GM19468 (cell line): ENCODE measurements around the gene MEGF6.
"Not testable (repeated sequence)": the region's sequence is repeated elsewhere in the genome, so short reads cannot be mapped to it uniquely, and the experiment has no call there.

Experiments
- ATAC-seq: cut with Tn5 transposase; IDR thresholded peaks from one replicate; pipeline ENCODE4 v1.9.1; 2021; ENCODE audit warnings: mild to moderate bottlenecking, moderate library complexity, moderate number of reproducible peaks; ENCODE audit not compliant: unreplicated experiment; ENCODE audit errors: extremely low read depth

MEGF6 gene

DNA sequence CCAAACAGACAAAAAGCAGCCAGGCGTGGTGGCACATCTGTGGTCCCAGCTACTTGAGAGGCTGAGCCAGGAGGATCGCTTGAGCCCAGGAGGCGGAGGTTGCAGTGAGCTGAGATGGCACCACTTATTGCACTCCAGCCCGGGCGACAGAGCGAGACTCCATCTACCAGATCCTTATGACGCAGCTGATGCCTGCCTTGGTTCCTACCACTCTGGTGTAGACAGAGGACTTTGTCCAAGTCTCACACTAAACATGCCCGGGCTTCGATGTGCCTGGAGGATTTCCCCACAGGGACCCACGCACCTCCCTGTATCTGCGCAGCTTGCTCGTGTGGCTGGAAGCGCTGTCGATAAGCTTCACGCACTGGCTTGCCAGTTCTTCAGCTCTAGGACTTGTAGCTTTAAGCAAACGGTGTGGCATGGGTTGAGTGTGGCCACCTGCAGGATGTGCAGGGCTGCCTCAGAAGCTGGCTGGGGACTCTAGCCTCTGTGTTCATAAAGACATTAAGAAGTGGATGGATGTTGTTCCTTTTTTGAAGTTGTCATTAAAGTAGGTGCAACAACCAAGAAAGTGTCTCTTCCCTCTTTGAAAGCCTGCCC, 18.4 kb upstream of the MEGF6 start:
- ATAC-seq = no peak

DNA sequence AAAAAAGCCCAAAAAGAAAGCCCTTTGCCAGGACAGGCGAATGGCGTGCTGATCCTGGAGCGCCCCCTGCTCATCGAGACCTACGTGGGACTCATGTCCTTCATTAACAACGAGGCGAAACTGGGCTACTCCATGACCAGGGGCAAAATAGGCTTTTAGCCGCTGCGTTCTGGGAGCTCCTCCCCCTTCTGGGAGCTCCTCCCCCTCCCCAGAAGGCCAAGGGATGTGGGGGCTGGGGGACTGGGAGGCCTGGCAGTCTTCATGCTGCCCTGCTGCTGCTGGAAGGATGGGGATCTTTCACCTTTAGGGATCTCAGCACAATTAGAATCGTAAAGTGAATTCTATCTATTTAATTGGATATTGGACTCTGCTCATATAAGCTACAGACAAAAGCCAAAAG, 17.1 kb upstream of the MEGF6 start:
- ATAC-seq = no peak

DNA sequence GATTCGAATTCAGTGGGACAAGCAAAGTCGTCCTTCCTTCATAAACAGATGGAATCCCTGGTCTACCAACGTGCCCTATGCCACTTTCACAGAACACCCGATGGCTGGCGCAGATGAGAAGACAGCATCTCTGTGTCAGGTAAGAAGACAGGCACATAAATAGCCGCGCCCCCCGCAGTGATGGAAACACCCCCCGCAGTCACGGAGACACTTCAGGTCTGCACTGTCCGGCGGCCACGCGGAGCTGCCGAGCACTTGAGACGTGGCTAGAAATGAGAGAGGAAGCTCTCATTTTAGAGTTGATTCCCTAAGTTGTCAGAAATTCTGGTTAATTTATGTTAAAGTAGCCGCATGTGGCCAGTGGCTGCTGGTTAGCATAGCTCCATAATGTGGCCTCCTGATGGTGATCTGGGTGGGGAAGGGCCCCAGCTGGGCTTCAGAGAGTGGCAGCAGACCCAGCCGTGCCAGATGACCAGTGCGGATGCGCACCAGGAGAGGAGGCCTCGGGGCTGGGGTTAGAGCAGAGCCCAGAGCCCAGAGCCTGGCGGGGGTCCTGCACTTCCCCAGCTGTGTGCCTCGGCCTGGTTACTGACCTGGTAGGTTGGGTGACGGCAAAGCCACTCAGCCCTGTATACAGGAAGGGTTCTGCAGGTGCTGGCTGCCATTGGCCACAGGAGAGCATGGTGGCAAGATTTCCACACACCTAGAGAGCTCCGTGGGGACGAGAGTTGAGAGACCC, 16.4 kb upstream of the MEGF6 start:
- no peak for ATAC-seq

DNA sequence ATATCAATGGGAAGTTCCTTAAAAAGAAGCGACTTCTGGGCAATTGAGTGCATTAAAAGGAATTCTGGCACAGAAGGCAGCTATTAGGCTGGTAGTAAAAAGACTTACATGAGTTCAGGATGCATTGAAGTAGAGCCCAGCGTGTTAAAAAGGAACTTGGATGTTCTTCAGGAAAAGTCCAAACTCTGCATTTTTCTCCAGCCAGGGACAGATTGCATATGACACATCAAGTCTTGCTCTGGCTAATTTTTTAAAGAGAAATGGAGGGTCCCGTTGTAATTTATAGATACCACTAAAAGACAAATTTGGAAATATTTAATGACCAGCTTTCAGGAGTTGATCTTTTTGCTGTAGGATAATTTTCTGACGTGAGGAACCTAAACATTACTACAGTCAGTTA, 14.7 kb upstream of the MEGF6 start:
- no peak for ATAC-seq

DNA sequence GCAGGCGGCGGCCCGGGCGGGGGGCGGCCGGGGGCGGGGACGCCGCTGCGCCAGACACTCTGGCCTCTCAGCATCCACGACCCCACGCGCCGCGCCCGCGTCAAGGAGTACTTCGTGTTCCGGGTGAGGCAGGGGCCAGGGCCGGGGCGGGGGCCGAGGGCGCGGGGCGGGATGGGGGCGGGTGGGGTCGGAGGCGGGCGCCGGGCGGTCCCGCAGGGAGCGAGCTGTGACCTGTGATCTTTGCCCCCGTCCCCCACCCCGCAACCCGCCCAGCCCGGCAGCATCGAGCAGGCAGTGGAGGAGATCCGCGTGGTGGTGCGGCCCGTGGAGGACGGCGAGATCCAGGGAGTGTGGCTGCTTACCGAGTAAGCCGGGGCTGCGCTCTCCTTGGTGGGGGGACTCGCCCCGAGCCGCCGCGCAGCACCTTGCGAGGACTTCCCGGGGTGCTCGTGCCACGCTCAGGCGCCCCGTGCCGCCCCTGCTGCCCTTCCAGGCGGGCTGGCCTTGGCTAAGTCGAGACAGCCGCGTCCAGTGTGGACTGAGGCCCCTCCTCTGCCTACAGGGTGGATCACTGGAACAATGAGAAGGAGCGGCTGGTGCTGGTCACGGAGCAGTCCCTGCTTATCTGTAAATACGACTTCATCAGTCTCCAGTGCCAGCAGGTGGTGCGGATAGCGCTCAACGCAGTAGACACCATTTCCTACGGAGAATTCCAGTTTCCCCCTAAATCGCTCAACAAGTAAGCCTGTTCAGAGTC, 14.0 kb upstream of the MEGF6 start:
- ATAC-seq = no peak

DNA sequence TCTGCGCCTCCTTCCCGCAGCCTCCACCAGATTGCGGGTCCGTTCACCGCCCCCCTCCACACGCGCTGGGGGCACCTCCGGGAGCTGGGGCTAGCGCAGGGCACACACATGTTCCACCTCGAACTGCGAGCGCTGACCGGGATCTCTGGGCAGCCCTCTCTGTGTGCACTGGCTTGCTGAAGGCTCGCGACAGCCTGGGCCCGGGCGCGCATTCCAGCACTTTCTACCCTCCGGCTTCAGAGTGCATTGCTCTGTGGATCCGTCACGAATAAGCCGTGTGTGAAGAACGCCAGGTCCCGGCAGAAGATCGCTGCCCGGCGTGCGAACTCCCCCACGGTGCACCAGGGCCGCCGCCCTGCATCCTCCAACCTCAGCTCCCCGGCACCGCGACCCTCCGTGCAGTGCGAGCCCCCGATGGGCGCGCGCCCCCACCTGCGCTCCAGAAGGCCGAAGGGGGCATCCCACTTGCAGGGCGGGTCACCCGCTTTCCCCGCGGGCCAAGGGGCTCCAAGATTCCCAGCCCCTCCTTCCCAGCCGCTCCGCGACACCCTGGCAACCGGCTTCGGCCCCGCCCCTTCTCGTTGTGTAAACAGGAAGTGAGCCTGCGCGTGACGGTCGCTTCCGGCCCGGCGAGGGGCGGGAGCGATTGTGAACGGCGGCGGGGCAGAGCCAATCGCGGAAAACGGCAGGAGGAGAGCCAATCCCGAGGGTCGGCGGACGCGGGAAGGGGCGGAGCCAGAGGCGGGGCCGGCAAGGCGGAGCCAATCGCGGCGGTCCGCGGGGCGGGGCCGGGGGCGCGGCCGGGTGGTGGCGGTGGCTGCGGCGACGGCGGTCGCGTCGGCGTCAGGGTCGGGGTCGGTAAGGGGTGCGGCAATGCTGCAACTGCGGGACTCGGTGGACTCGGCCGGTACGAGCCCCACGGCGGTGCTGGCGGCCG, 13.2 kb upstream of the MEGF6 start, which contains the start of gene TPRG1L:
TPRG1L (plus strand) TSS at position 816 of the 937 bp plus-strand sequence; CDS start at position 874, 58 bp downstream.
- ATAC-seq = peak; percentile 92

DNA sequence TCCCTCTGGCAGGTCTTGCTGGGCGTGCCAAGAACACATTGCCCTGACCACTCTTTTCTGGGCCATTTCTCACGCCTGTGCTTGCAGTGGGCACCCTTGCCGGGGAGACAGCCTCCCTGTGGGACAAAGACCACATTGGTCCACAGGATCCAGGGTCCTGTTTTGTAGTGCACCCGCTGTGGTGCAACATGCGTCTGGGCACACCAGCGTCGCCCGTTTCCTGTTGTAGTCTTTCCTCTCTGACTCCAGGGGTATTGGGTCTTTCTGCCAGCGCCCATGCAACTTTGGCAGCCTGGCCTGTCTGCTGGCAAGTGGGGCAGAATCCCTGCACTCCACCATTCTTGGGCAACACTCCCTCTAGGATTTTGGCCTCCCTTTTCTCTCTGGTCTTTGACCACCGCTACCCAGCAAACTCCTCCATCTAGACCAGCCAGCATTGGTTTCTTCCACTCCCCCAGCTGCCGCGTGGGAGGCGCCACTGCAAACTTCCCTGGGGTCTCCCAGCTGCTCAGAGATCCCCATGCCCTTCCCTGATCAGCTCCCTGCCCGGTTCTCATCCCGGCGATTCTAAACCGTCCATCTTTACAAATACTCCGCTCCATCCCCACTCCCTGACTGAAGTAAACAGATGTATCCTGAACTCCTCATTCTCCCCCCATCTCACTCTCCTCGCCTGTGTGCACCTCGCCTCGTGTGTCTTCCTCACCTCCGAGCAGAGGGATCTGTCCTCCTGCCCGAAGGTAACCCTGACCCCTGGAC, 12.3 kb upstream of the MEGF6 start:
- ATAC-seq = no peak

DNA sequence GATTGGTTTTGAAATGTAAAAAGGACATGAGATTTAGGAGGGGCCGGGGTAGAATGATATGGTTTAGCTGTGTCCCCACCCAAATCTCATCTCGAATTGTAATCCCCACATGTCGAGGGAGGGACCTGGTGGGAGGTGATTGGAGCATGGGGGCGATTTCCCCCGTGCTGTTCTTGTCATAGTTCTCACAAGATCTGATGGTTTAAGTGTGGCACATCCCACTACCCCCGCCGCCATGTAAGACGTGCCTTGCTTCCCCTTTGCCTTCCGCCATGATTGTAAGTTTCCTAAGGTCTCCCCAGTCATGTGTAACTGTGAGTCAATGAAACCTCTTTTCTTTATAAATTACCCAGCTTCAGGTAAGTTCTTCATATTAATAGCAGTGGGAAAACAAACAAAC, 10.8 kb upstream of the MEGF6 start:
- ATAC-seq = not testable (repeated sequence)

DNA sequence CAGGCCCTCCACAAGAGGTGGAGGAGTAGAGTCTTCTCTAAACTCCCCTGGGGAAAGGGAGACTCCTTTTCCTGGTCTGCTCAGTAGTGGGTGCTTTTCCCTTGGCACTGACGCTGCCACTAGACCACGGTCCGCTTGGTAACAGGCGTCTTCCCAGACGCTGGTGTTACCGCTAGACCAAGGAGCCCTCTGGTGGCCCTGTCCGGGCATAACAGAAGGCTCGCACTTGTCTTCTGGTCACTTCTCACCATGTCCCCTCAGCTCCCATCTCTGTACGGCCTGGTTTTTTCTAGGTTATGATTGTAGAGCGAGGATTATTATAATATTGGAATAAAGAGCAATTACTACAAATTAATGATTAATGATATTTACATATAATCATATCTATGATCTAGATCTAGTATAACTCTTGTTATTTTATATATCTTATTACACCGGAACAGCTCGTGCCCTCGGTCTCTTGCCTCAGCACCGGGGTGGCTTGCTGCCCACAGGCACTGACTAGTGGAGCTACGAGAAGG, 9.9 kb upstream of the MEGF6 start:
- not testable (repeated sequence) for ATAC-seq

DNA sequence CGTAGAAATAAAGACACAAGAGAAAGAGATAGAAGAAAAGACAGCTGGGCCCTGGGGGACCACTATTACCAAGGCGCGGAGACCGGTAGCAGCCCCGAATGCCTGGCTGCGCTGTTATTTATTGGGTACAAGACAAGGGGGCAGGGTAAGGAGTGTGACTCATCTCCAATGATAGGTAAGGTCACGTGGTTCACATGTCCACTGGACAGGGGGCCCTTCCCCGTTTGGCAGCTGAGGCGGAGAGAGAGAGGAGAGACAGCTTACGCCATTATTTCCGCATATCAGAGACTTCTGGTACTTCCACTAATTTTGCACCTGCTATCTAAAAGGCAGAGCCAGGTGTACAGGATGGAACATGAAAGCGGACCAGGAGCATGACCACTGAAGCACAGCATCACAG, 9.4 kb upstream of the MEGF6 start:
- no peak for ATAC-seq

DNA sequence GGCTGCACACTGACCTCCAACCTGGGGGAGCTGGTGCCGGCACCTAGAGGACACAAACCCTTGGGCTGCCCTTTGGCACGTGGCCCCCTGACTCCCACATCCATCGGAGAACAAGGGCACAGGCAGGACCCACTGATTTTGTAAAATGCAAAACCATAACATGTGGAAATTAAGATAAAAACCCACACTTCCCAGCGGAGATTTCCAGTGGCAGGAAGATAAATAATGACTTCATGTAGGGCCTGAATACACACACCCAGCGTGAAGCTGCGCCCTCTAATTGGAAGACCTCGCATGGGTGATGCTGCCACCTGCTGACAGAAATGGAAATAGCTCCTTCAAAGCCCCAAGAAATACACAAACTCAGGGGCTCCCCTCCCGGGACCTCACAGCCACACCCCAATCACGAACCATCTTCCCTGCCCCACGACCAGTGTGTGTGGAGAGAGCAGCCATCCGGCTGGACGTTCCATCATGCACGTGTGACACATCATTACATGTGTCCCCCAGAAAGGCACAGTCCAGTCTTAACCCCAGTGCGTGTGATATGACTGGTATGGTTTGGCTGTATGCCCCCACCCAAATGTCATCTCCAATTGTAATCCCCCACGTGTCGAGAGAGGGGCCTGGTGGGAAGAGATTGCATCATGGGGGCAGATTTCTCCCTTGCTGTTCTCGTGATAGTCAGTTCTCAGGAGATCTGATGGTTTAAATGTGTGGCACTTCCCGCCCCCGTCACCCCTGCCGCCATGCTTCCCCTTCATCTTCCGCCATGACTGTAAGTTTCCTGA, 7.8 kb upstream of the MEGF6 start:
- ATAC-seq = no peak

DNA sequence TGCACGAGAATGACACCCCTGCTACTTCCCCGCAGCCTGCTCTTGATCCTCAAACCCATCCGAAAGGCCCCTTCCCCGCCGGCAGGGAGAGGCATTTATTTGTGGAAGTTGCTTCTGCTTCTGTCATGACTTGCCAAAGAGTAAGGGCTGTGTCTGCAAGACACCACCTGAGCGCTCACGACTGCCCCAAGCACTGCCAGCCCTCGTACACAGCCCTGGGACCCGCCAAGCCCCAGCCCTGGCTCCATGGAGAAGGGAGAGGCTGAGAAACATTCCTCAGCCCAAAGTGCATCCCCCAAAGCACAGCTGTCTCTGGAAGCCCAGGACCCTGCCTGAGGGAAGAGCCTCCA, 7.2 kb upstream of the MEGF6 start:
- no peak for ATAC-seq

DNA sequence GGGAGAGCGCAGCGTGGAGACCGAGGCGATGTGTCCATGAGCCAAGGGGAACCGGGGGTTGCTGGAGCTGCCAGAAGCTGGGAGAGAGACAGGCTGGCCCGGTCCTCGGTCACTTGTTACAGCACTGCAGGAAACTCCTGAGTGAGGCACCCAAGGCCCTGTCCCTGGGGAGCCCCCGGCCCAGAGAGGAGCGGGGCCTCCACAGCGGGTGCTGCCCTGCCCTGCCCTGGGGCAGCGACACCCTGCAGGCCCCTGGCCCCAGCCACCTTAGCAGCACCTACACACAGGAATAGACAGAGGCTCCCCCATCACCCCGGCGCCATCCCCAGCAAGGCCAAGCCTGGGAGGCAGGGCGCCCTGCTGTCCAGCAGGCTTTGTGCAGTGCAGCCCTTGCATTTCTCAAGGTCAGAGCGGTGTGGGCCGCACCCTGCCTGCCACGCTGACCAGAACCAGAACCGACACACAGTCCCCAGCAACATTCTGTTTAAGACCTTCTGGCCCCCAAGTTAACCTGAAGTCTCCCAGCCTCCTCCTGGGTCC, 6.6 kb upstream of the MEGF6 start:
- ATAC-seq = no peak

DNA sequence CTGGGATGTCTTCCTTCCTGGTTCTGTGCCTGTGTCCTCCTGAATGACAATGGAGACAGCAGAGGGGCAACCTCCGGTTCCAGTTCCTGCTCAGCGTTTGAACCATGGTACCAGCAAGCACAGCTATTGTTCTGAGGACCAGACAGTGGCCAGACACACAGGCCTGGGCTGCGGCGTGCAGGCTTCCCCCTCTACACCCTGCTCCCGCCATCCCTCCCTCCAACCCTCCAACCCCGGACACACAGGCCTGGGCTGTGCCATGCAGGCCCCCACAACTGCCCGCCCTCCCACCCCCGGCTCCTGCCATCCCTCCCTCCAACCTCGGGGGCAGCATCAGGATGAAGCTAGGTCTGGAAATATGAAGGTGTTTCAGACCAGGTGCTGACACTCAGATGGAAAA, 5.6 kb upstream of the MEGF6 start:
- no peak for ATAC-seq

DNA sequence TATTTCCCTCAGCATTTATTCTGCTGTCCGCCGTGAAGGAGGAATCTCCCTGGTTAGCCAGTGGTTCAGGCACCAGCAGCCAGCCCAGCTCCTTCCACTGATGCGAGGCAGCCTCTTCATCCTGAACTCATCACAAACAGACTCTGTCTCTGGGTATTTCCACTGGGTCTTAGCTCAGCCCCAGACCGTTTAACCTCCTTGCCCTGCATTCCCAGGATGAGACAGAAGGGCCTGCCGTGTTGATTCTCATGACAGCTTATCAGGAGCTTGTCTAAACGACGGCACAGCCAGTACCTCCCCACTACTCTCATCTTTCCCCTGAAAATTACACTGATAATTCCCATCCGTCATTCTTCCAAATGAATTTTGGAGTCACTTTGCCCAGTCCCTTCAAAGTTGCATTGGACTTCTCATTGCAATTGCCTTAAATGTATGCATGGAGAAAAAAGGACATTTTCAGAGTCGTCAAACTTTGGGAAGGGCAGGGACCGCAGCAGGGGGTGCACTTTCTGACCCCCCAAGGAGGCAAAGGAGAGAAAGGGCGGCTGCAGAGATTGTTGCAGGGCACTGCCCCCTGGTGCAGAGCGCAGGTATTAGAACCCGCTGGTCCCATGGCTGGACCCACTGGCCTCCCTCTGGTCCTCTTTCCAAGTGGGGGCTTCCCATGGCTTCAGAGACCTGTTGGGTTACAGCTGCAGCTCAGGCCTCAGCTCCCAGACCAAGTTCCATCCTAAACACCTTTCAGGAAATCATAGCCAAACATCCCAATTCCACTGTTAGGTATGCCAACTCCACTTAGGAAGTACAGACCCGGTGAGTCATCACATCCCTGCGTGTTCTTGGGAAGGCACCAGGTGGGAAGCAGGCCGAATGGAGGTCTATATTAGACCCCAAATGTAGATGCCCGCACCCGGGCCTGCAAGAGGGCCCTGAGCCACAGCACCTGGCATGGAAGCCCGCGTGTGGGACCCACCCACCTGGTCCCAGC, 3.7 kb upstream of the MEGF6 start:
- no peak for ATAC-seq

DNA sequence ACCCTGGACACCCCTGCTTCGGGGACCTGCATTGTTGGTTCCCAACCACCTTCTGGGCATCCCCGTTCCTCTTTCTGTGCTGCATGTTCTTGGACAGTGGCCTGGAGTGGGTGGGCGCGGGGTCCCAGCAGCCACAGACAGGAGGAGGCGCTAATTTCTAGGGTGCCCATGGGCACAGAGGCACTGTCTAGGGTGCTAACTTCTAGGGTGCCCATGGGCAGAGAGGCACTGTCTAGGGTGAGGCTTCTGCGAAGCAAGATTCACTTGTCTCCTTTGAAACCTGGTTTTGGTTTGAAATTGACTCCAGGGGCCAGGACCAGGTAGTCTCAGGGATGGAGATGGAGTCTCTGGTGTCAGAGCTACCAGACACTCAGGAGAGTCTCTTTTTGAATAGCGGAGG, 815 bp upstream of the MEGF6 start:
- ATAC-seq = no peak

DNA sequence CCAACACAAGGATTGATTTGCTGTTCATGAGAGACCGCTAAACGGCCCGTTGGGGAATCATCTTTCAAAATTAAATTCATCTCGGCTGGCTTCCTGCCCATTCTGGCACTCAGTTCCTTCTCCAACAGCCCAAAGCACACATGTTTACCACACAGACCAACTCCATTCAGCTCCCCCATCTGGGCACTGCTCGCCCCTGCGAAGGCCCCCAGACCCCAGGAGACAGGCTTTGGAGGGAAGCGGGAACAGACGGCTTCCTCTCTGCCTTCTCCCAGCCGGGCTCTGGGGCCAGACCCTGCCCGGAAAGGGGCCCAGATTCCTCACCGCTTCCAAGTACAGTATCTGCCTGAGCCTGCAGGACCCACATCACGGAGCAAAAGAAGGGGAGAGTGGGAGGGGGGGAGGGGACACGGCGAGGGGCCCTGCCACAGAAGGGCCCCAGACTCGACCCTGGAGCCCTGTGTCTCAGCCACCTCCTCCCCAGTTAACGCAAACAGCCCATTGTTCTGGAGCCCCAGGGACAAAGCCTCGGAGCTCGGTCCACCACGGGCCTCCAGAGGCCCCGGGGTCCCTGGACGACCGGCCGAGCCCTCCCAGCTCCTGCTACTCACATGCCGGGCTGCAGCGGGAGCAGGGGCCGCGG, 660 bp downstream of the MEGF6 start:
- no peak for ATAC-seq
